Keratinocyte (primary cell): ENCODE results near the gene HNRNPLL. TPM values are rescaled to one million over a fixed set of nuclear protein-coding genes. Genes with fewer than 3 reads are reported as not detected.

Experiments used
- DNase-seq: peaks from one replicate; pipeline ENCODE4 v3.0.0-alpha.2; 2011; ENCODE audit warnings: low read depth, missing footprints, low spot score
- FAIRE-seq: peaks from 2 replicates; lab custom pipeline; 2011; peaks lifted over from hg19 to GRCh38; lab: Jason Lieb, UNC
- H2AFZ ChIP-seq: 2 replicates; pipeline ENCODE4 v1.6.0; 2012; ENCODE audit warnings: low read length, control low read depth, inconsistent platforms; ENCODE audit not compliant: control insufficient read depth
- H3K27ac ChIP-seq: 2 replicates; pipeline ENCODE4 v1.5.1; 2011; ENCODE audit warnings: low read length; ENCODE audit not compliant: control insufficient read depth, insufficient read depth
- H3K27me3 ChIP-seq: 3 replicates; pipeline ENCODE4 v1.6.0; 2011; ENCODE audit warnings: low read length; ENCODE audit not compliant: control insufficient read depth, insufficient read depth; ENCODE audit errors: extremely low read depth
- H3K36me3 ChIP-seq, 2 experiments: 2 replicates in 1 of 2; 3 replicates in 1 of 2; pipeline ENCODE4 v1.5.1; 2011; ENCODE audit warnings: low read length in 2 of 2, mild to moderate bottlenecking in 1 of 2; ENCODE audit not compliant: control insufficient read depth in 2 of 2, insufficient read depth in 2 of 2; ENCODE audit errors: extremely low read depth in 1 of 2
- H3K4me1 ChIP-seq: 3 replicates; pipeline ENCODE4 v1.5.1; 2011; ENCODE audit warnings: low read length; ENCODE audit not compliant: control insufficient read depth, insufficient read depth; ENCODE audit errors: extremely low read depth
- H3K4me2 ChIP-seq: 3 replicates; pipeline ENCODE4 v1.6.0; 2011; ENCODE audit warnings: low read depth, low read length; ENCODE audit not compliant: control insufficient read depth, insufficient read depth; ENCODE audit errors: extremely low read depth
- H3K4me3 ChIP-seq, 3 experiments: fragments of 200-600 bp in 1 of 3; sonication (generic) in 1 of 3; 2 replicates in 2 of 3; 3 replicates in 1 of 3; pipeline ENCODE4 v1.5.1; 2011 to 2016; ENCODE audit warnings: low read length in 3 of 3, mild to moderate bottlenecking in 3 of 3, control low read depth in 2 of 3, inconsistent platforms in 1 of 3, low read depth in 1 of 3, mixed read lengths in 1 of 3, mixed run types in 1 of 3, moderate library complexity in 1 of 3; ENCODE audit not compliant: control insufficient read depth in 2 of 3, insufficient read depth in 2 of 3; ENCODE audit errors: extremely low read depth in 1 of 3
- H3K79me2 ChIP-seq: 2 replicates; pipeline ENCODE4 v1.6.0; 2012; ENCODE audit warnings: low read length; ENCODE audit not compliant: control insufficient read depth, insufficient read depth
- H3K9ac ChIP-seq: 3 replicates; pipeline ENCODE4 v1.6.0; 2011; ENCODE audit warnings: low read length; ENCODE audit not compliant: control insufficient read depth, insufficient read depth; ENCODE audit errors: extremely low read depth
- H3K9me1 ChIP-seq: 3 replicates; pipeline ENCODE4 v1.6.0; 2011; ENCODE audit warnings: low read length; ENCODE audit not compliant: control insufficient read depth, insufficient read depth; ENCODE audit errors: extremely low read depth
- H3K9me3 ChIP-seq: 2 replicates; pipeline ENCODE4 v1.5.1; 2012; ENCODE audit warnings: low read depth, low read length; ENCODE audit not compliant: control insufficient read depth
- H4K20me1 ChIP-seq: 3 replicates; pipeline ENCODE4 v1.6.0; 2011; ENCODE audit warnings: low read length; ENCODE audit not compliant: control insufficient read depth, insufficient read depth; ENCODE audit errors: extremely low read depth
- CTCF ChIP-seq, 3 experiments: IDR thresholded peaks in 1 of 3; conservative IDR thresholded peaks in 1 of 3; optimal IDR thresholded peaks in 1 of 3; 2 replicates in 2 of 3; 3 replicates in 1 of 3; pipeline versions ENCODE3 to v1.5.1; 2011; ENCODE audit warnings: low read length in 3 of 3, mild to moderate bottlenecking in 3 of 3, moderate library complexity in 2 of 3, control low read depth in 1 of 3, inconsistent platforms in 1 of 3; ENCODE audit not compliant: insufficient read depth in 2 of 3; ENCODE audit errors: extremely low read depth in 1 of 3
- EZH2 ChIP-seq: IDR thresholded peaks from one replicate; pipeline ENCODE4 v1.6.1; 2012; ENCODE audit warnings: inconsistent platforms, mild to moderate bottlenecking, low read length, moderate library complexity
- dilution Hi-C: fragments of 300-500 bp; cut with MboI; formaldehyde crosslinking; loops from one replicate; pipeline ENCODE4 v1.7.0; 2020; ENCODE audit warnings: low sequenced_read_pairs; ENCODE audit not compliant: extremely low pct_ligation_motif_present
- polyA plus RNA-seq, 5 experiments: library from polyadenylated mRNA; depleted of rRNA in 3 of 5; stranded (reverse) in 3 of 5; stranded (forward) in 1 of 5; unstranded in 1 of 5; fragments of >200 nt; gene quantifications; 1 replicate in 1 of 5; 2 replicates in 3 of 5; 3 replicates in 1 of 5; pipeline versions ENCODE4 v1.2.1 to v1.2.3, GENCODE V29; 2011 to 2012; ENCODE audit warnings: missing spikeins in 2 of 5, low read depth in 1 of 5, low replicate concordance in 1 of 5

HNRNPLL gene
- polyA plus RNA-seq, 1 donor (not counting 4 experiments of a cell fraction or from before 2014, with no cell fraction given): 53.8 TPM

DNA sequence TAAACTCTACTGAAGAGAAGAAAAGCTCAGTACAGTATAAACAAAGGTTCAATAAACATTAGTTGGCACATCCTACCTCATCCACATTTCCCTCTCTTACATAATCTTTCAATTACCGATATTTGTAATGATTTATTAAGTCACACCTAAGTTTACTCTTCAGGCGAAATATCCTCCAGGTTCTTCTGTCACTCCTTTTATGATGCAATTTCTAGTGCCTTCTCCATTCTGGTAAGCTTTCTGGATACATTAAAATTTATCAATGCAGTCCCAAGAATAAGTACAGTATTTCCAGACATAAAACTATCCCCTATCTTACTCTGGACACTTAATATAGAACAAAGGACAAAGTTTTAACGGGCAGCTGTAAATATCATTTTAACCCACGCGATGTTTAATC, 5.6 kb downstream of the HNRNPLL start:
- H3K4me3 ChIP-seq: no peak overlapping the region
- H3K4me2 ChIP-seq: no peak overlapping the region
- dilution Hi-C loops: no loop called here
- no peaks in the 10 kb centered on the region for H3K9me1 ChIP-seq
- TF ChIP-seq EZH2 (no peak), CTCF (optimal IDR thresholded peaks at IDR 0.05 in 1 of 3, IDR thresholded peaks at IDR 0.05 in 1 of 3, conservative IDR thresholded peaks at IDR 0.05 in 1 of 3; ENCODE audit: extremely low read depth in 1 of 3, insufficient read depth in 2 of 3, low read length in 3 of 3) (no peak)
- H3K27ac ChIP-seq: no peak overlapping the region
- H3K36me3 ChIP-seq: peaks cover 0 to 2% of the 10 kb centered on the region in 2 experiments
- H3K9ac ChIP-seq: no peak overlapping the region
- H2AFZ ChIP-seq: no peak overlapping the region
- H3K27me3 ChIP-seq: no peaks in the 10 kb centered on the region
- no peak for DNase-seq
- H3K9me3 ChIP-seq: no peaks in the 10 kb centered on the region
- FAIRE-seq: no peak
- peaks cover 21% of the 10 kb centered on the region for H3K4me1 ChIP-seq
- H3K79me2 ChIP-seq: peaks cover 88% of the 10 kb centered on the region
- H4K20me1 ChIP-seq: peaks cover 3% of the 10 kb centered on the region

GRCh38 chr2:38596229-38596628, 6.5 kb downstream of the HNRNPLL start:
- H3K79me2 ChIP-seq: peaks cover 81% of the 10 kb centered on the region
- peaks cover 21% of the 10 kb centered on the region for H3K4me1 ChIP-seq
- no peaks in the 10 kb centered on the region for H3K9me3 ChIP-seq
- dilution Hi-C loops: no loop called here
- H3K4me3 ChIP-seq: no peak overlapping the region
- H4K20me1 ChIP-seq: peaks cover 3% of the 10 kb centered on the region
- no peak for DNase-seq
- H3K9ac ChIP-seq: no peak overlapping the region
- no peaks in the 10 kb centered on the region for H3K9me1 ChIP-seq
- no peak overlapping the region for H3K4me2 ChIP-seq
- peaks cover 0 to 2% of the 10 kb centered on the region in 2 experiments for H3K36me3 ChIP-seq
- no peak overlapping the region for H2AFZ ChIP-seq
- no peak for FAIRE-seq
- H3K27me3 ChIP-seq: no peaks in the 10 kb centered on the region
- TF ChIP-seq CTCF (optimal IDR thresholded peaks at IDR 0.05 in 1 of 3, IDR thresholded peaks at IDR 0.05 in 1 of 3, conservative IDR thresholded peaks at IDR 0.05 in 1 of 3; ENCODE audit: extremely low read depth in 1 of 3, insufficient read depth in 2 of 3, low read length in 3 of 3) (no peak), EZH2 (no peak)
- H3K27ac ChIP-seq: no peak overlapping the region
